Mesenchymal stem cell (in vitro differentiated cells and primary cell): ENCODE results near the gene ANKRD1.

ENCODE experiments used
- DNase-seq: peaks from one replicate; pipeline ENCODE4 v3.0.0-alpha.2; 2013
- H2AFZ ChIP-seq: one replicate; pipeline ENCODE4 v1.6.1; 2013; ENCODE audit warnings: low read depth, mild to moderate bottlenecking, control low read depth, inconsistent platforms, low read length, moderate library complexity
- H2AK5ac ChIP-seq: 2 replicates; pipeline ENCODE4 v1.6.1; 2013; ENCODE audit warnings: low read length, moderate library complexity, mild to moderate bottlenecking, inconsistent platforms; ENCODE audit not compliant: severe bottlenecking
- H2BK120ac ChIP-seq: one replicate; pipeline ENCODE4 v1.6.1; 2013; ENCODE audit warnings: low read depth, mild to moderate bottlenecking, inconsistent platforms, low read length, moderate library complexity
- H2BK12ac ChIP-seq, 2 experiments: one replicate each; pipeline ENCODE4 v1.6.1; 2013; ENCODE audit warnings: inconsistent platforms in 2 of 2, low read length in 2 of 2, mild to moderate bottlenecking in 2 of 2, moderate library complexity in 2 of 2, control low read depth in 1 of 2
- H2BK15ac ChIP-seq: one replicate; pipeline ENCODE4 v1.6.1; 2013; ENCODE audit warnings: mild to moderate bottlenecking, low read depth, inconsistent platforms; ENCODE audit not compliant: poor library complexity, severe bottlenecking
- H2BK5ac ChIP-seq: 2 replicates; pipeline ENCODE4 v1.6.1; 2013; ENCODE audit warnings: low read depth, mild to moderate bottlenecking, low read length, control low read depth, inconsistent platforms; ENCODE audit not compliant: poor library complexity, severe bottlenecking
- H3K14ac ChIP-seq, 2 experiments: one replicate each; pipeline ENCODE4 v1.6.1; 2013; ENCODE audit warnings: inconsistent platforms in 2 of 2, low read length in 2 of 2, control low read depth in 1 of 2, mild to moderate bottlenecking in 1 of 2, moderate library complexity in 1 of 2
- H3K18ac ChIP-seq, 2 experiments: one replicate each; pipeline ENCODE4 v1.6.1; 2013; ENCODE audit warnings: inconsistent platforms in 2 of 2, low read length in 2 of 2, control low read depth in 1 of 2, low read depth in 1 of 2, mild to moderate bottlenecking in 1 of 2
- H3K23ac ChIP-seq, 2 experiments: one replicate each; pipeline ENCODE4 v1.6.1; 2013; ENCODE audit warnings: inconsistent platforms in 2 of 2, low read length in 2 of 2, mild to moderate bottlenecking in 2 of 2, moderate library complexity in 2 of 2, control low read depth in 1 of 2
- H3K27ac ChIP-seq: 2 replicates; pipeline ENCODE4 v1.5.1; 2013; ENCODE audit warnings: mild to moderate bottlenecking, moderate library complexity, low read length, control low read depth, inconsistent platforms; ENCODE audit not compliant: poor library complexity, severe bottlenecking
- H3K27me3 ChIP-seq, 2 experiments: 2 replicates each; pipeline versions ENCODE4 v1.6.1 to v1.7.0; 2013; ENCODE audit warnings: low read length in 2 of 2, mild to moderate bottlenecking in 2 of 2, moderate library complexity in 2 of 2, control low read depth in 1 of 2, inconsistent platforms in 1 of 2; ENCODE audit not compliant: control insufficient read depth in 1 of 2, insufficient read depth in 1 of 2
- H3K36me3 ChIP-seq, 2 experiments: 2 replicates each; pipeline versions ENCODE4 v1.6.1 to v1.7.0; 2013; ENCODE audit warnings: low read length in 2 of 2, control low read depth in 1 of 2, inconsistent platforms in 1 of 2, low read depth in 1 of 2, mild to moderate bottlenecking in 1 of 2; ENCODE audit not compliant: insufficient read depth in 2 of 2, control insufficient read depth in 1 of 2
- H3K4ac ChIP-seq, 2 experiments: one replicate each; pipeline ENCODE4 v1.6.1; 2013; ENCODE audit warnings: inconsistent platforms in 2 of 2, low read length in 2 of 2, mild to moderate bottlenecking in 2 of 2, moderate library complexity in 2 of 2, control low read depth in 1 of 2, low read depth in 1 of 2
- H3K4me1 ChIP-seq: 2 replicates; pipeline ENCODE4 v1.6.1; 2013; ENCODE audit warnings: low read depth, low read length, control low read depth; ENCODE audit not compliant: control insufficient read depth, insufficient read depth
- H3K4me2 ChIP-seq: 2 replicates; pipeline ENCODE4 v1.6.1; 2013; ENCODE audit warnings: low read length, mild to moderate bottlenecking, inconsistent platforms; ENCODE audit not compliant: poor library complexity, severe bottlenecking
- H3K4me3 ChIP-seq, 2 experiments: 2 replicates each; pipeline versions ENCODE4 v1.5.1 to v1.7.0; 2013; ENCODE audit warnings: low read length in 2 of 2, mild to moderate bottlenecking in 2 of 2, control low read depth in 1 of 2, low read depth in 1 of 2; ENCODE audit not compliant: insufficient read depth in 1 of 2
- H3K79me1 ChIP-seq: replicated peaks from 2 replicates; pipeline ENCODE4 v1.6.1; 2013; ENCODE audit warnings: mild to moderate bottlenecking, control low read depth, low read length, inconsistent platforms; ENCODE audit not compliant: poor library complexity, severe bottlenecking
- H3K9ac ChIP-seq: 2 replicates; pipeline ENCODE4 v1.7.0; 2013; ENCODE audit warnings: mild to moderate bottlenecking, low read length, moderate library complexity
- H3K9me3 ChIP-seq: 2 replicates; pipeline ENCODE4 v1.7.0; 2013; ENCODE audit warnings: mild to moderate bottlenecking, low read length; ENCODE audit not compliant: control insufficient read depth
- H4K8ac ChIP-seq: one replicate; pipeline ENCODE4 v1.6.1; 2013; ENCODE audit warnings: inconsistent platforms, mild to moderate bottlenecking, low read length, moderate library complexity
- H4K91ac ChIP-seq: one replicate; pipeline ENCODE4 v1.6.1; 2013; ENCODE audit warnings: mild to moderate bottlenecking, low read length, inconsistent platforms
- WGBS: methylation state at CpG from one replicate; pipeline ENCODE4 v1.1.7; 2013; ENCODE audit warnings: mixed read lengths; 5-methylcytosine and 5-hydroxymethylcytosine counted together

ANKRD1 gene

DNA sequence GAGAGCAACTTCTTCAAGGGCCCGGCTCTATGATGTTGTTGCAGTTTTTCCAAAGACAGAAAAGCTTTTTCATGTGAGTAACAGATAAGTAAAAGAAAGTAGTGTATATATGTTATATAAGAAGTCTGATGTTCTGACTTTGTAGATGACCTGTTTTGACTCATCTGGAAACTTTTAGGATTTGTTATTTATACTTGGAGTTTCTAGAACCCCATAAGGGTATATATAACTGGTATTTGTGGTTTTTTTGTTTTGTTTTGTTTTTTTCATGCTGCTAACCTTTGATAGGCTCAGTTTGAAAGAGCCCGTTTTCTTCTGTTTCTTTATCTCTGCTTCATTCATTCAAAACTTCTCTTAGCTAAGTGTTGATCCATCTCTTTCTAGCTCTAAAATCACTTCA, 41.8 kb downstream of the ANKRD1 start:
- Histone ChIP-seq H3K36me3 (peaks cover 9 to 64% of the 10 kb centered on the region in 2 experiments), H2AK5ac (no peak overlapping the region), H3K4me2 (no peak overlapping the region), H4K91ac (no peak overlapping the region), H3K79me1 (peaks cover 14% of the 10 kb centered on the region), H3K14ac (no peak overlapping the region), H3K9ac (no peak overlapping the region), H3K9me3 (no peaks in the 10 kb centered on the region), H3K23ac (no peak overlapping the region), H2BK5ac (no peak overlapping the region), H3K18ac (no peak overlapping the region), H4K8ac (no peak overlapping the region), H3K4me1 (no peaks in the 10 kb centered on the region), H2BK120ac (no peak overlapping the region), H2BK12ac (no peak overlapping the region), H3K27ac (no peak overlapping the region), H3K4me3 (no peak overlapping the region), H2BK15ac (no peak overlapping the region), H2AFZ (no peak overlapping the region), H3K27me3 (no peaks in the 10 kb centered on the region), H3K4ac (no peak overlapping the region)
- no peak for DNase-seq
- WGBS, result 94% methylated on average over 1 of the region's 2 CpGs

DNA sequence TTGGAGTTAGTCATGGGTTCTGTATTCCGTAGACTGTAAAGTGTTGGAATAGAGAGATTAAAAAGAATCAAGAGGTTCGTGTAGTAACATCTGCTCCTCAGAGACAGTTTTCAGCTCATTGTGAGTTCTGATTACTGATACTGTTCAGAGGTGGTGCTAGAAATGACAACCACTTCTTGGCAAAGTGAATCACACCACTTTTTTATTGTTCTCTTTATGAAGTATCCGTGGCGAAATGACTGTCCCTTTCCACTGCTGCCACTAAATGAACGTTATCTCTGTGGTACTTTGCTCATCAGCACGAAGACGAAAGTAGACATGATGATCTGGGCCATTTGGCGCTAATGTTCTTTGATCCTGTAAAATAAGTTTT, 48.3 kb downstream of the ANKRD1 start:
- H2BK12ac ChIP-seq, result no peak overlapping the region
- no peak overlapping the region for H3K18ac ChIP-seq
- peaks cover 2% of the 10 kb centered on the region for H3K4me1 ChIP-seq
- H3K36me3 ChIP-seq, result peaks cover 6 to 23% of the 10 kb centered on the region in 2 experiments
- peak overlapping the region; percentile 87 for H3K9ac ChIP-seq
- H3K4me3 ChIP-seq, result peak overlapping the region; percentile 89 to 91
- H3K23ac ChIP-seq, result no peak overlapping the region
- H3K4ac ChIP-seq, result no peak overlapping the region
- no peak for DNase-seq
- no peak overlapping the region for H4K91ac ChIP-seq
- peaks cover 5% of the 10 kb centered on the region for H3K9me3 ChIP-seq
- no peak overlapping the region for H2BK15ac ChIP-seq
- H3K79me1 ChIP-seq, result peaks cover 18% of the 10 kb centered on the region
- H4K8ac ChIP-seq, result no peak overlapping the region
- H2AK5ac ChIP-seq, result no peak overlapping the region
- H3K27ac ChIP-seq, result no peak overlapping the region
- H3K27me3 ChIP-seq, result peaks cover 0 to 12% of the 10 kb centered on the region in 2 experiments
- no peak overlapping the region for H2BK120ac ChIP-seq
- no peak overlapping the region for H2BK5ac ChIP-seq
- WGBS, result 66% methylated on average over 8 of the region's 8 CpGs
- H2AFZ ChIP-seq, result no peak overlapping the region
- peak overlapping the region; percentile 67 for H3K4me2 ChIP-seq
- no peak overlapping the region for H3K14ac ChIP-seq

DNA sequence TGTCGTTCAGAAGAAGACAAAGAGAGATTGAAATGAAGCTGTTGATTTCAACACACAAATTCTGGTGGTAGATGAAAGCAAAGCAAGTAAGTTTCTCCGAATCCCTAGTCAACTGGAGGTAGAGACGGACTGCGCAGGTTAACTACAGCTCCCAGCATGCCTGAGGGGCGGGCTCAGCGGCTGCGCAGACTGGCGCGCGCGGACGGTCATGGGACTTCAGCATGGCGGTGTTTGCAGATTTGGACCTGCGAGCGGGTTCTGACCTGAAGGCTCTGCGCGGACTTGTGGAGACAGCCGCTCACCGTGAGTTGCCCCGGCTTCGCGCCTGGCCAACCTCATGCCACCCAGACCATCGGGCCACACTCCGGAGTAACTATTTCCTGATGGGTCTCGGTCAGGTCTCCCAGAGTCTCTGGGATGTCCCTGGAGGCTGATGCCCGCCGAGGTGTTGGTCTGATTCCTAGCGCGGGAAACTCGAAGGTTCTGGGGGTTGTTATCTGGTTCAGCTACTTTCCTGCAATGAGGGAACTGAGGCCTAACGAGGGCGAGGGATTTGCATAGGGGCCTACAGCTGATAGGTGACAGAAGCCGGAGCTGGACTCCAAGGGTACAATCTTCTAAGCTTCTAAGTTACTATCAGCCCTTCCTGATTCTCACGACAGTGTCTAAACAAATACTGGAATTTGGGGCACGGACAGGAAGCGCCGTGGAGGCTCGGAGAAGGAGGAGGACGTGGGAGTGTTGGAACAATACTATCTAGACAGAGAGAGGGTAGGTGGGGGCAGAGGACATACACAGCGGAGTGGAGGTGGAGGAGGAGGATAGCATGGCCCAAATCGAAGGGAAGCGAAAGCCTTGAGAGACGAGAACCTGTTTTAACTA, 48.9 kb downstream of the ANKRD1 start, which contains the start of gene RPP30:
TSS of gene RPP30 (plus strand) at position 209 of the 882 bp plus-strand sequence. CDS start at position 222, 13 bp downstream.
- WGBS, result 1% methylated on average over 43 of the region's 43 CpGs
- Histone ChIP-seq H3K9me3 (peaks cover 5% of the 10 kb centered on the region), H2BK120ac (no peak within 1 kb of the TSS), H3K36me3 (peaks cover 5 to 17% of the 10 kb centered on the region in 2 experiments), H3K27me3 (peaks cover 1 to 19% of the 10 kb centered on the region in 2 experiments), H3K4me3 (peak within 1 kb of the TSS; percentile 89 to 91), H4K8ac (peak within 1 kb of the TSS; percentile 94), H2BK12ac (no peak within 1 kb of the TSS), H3K14ac (peak within 1 kb of the TSS in 1 of 2 experiments; percentile 83), H2AK5ac (no peak within 1 kb of the TSS), H4K91ac (no peak within 1 kb of the TSS), H2BK5ac (no peak within 1 kb of the TSS), H3K79me1 (peaks cover 17% of the 10 kb centered on the region), H3K18ac (peak within 1 kb of the TSS in 1 of 2 experiments; percentile 82), H3K4ac (peak within 1 kb of the TSS; percentile 16 to 87), H2BK15ac (no peak within 1 kb of the TSS), H3K9ac (peak within 1 kb of the TSS; percentile 87), H3K23ac (no peak within 1 kb of the TSS), H2AFZ (peak within 1 kb of the TSS; percentile 48), H3K4me2 (peak within 1 kb of the TSS; percentile 67), H3K27ac (peak within 1 kb of the TSS; percentile 8), H3K4me1 (peaks cover 2% of the 10 kb centered on the region)
- DNase-seq, result peak; percentile 87

DNA sequence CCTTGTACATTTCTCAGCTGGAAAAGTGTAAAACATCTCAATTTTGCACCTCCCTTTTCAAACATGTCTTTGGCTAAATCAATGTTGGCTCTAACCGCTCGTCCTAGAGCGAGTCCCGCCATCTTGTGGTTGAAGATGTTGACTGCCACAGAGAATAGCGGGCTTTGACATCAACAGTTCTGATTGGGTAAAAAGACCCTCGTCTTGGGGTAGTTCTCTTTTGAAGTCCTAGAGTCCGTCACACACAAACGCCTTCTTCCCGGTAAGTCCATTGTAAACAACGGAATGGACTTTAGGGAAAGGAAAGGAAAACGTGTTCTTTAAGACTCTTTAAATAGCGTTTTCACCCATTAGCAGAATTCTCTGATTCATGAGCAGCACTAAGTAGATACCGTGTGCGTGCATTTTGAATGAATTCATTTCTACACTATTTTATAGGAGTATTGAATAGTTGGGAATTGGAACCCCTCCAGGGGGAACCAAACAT, 49.6 kb downstream of the ANKRD1 start:
- Histone ChIP-seq H3K18ac (no peak overlapping the region), H3K9ac (peak overlapping the region; percentile 87), H2BK5ac (no peak overlapping the region), H2BK12ac (no peak overlapping the region), H3K27ac (peak overlapping the region; percentile 8), H3K9me3 (peaks cover 5% of the 10 kb centered on the region), H2BK120ac (no peak overlapping the region), H2AK5ac (no peak overlapping the region), H3K4me3 (peak overlapping the region in 1 of 2 experiments; percentile 89), H3K4me2 (peak overlapping the region; percentile 67), H4K8ac (no peak overlapping the region), H3K27me3 (peaks cover 4 to 25% of the 10 kb centered on the region in 2 experiments), H2BK15ac (no peak overlapping the region), H3K23ac (no peak overlapping the region), H3K4me1 (peaks cover 2% of the 10 kb centered on the region), H3K79me1 (peaks cover 12% of the 10 kb centered on the region), H3K36me3 (peaks cover 2 to 10% of the 10 kb centered on the region in 2 experiments), H4K91ac (no peak overlapping the region), H3K4ac (no peak overlapping the region), H3K14ac (no peak overlapping the region), H2AFZ (no peak overlapping the region)
- peak; percentile 90 for DNase-seq
- WGBS, result 0% methylated on average over 11 of the region's 14 CpGs
